Medulla oblongata (tissue), 1 donor: ENCODE measurements around the gene LIMS2.

Experiments used
- DNase-seq: peaks from one replicate; pipeline ENCODE4 v3.0.0-alpha.2; 2015; ENCODE audit errors: extremely low spot score

Gene LIMS2

DNA sequence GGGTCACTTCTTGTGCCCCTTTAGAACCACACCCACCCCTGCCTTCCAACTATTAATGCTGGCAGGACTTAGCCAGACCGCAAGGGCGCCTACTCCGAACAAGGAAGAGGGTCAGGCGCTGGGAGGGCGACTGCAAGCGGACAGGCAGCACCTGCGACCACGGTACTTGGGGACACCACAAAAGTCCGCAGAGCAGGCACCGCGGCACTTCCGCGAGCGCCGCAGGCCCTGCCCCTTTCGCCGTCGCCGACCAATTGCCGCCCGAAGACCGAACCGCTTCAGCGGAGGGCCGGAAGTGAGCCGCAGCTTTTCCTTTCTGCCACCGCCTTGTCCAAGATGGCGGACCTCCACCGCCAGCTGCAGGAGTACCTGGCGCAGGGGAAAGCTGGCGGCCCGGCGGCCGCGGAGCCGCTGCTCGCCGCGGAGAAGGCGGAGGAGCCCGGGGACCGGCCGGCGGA lies 25.9 kb upstream of the LIMS2 start, which contains the start of gene SFT2D3:
Gene SFT2D3 (plus strand): TSS at position 305 of the 458 bp plus-strand sequence. CDS start 32 bp downstream, at position 337.
- DNase-seq, result peak; percentile 92

DNA sequence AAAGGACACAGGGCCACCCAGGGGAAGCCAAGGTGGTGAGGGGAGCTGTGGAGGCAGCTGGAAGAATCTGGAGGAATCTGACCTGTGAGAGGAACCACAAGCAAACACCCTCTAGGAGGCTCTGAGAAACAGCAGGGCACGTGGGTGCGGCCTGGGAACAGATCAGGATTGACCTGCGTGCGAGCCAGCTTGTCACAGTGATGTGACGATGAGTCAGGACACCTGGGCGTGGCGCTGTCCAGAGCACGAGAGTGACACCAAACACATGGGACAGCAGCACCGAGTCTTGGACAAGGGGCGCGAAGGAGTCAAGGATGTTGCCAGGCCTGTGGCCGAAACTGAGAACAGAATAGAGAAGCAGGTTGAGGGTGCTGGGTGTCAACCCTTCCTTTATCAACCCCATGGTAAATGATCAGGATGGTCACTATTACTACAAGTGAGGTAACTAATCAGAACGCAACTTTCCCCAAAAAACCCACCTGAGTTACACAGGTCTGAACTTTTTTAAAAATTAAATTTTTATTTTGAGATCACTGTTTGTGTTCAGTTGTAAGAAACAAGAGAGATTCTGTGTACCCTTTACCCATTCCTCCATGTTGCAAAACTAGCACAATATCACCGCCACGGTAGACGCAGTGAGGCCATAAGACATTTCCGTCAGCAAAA lies 25.3 kb upstream of the LIMS2 start:
- DNase-seq, result peak; percentile 67

DNA sequence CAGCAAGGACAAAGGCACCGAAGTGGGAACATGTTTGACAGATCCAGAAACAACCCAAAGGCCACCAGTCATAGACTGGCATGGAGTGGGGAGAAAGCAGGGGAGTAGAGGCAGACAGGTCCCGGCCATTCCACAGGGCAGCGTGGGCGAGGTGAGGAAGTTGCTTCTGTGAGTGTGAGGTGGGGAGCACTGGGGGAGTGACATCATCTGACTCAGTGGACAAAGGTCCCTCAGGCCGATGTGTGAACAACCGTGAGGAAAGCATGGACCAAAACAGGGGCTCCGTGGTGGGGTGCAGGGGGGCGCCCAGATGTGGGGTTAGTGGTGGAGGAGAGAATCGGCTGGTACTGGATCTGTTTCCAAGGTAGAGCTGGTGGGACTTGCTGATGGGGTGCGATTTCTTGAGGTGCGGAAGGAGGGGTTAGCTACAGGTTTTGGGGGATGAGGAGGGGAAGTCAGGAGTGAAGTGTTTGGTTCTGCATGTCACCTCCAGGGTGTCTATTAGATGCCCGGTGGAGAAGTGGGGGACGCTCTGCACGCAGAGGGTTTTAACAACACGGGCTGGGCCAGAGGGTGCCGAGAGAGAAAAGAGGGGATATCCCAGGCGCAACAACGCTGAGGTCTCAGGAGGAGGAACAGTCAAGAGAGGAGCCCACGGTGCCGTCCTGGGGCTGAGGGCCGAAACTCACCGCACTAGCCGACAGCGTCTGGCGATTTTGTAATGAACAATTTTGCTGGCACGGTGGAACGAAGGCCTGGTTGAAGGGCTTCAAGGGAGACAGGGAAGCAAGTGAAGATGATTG lies 23.4 kb upstream of the LIMS2 start:
- DNase-seq, result no peak

DNA sequence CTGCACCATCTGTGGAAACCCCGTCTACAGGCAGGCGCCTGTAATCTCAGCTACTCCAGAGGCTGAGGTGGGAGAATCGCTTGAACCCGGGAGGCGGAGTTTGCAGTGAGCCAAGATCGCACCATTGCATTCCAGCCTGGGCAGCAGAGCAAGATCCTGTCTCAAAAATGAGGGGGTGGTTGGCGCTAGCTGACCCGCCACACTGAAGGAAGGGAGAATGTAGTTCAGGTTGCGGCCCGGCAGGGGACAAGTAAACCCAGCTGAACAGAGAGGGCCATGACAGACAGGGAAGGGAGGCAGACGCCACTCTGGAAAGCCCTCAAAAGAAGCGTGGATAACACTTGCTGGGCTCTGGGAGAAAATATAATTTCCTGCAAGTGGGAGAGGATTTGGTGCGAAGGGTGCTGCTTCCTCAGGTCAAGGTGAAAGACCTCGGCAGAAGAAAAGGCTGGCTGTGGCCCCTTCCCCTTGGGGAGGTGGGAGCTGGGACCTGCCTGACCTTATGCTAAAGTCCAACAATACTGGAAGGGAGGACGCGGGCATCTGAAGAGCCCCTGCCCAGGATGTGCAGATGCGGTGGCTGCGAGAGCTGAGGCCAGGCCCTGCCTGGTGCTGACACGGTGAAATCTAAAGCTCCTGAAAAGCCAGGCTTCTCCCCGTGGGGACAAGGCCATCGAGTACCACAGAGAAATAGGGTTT lies 22.3 kb upstream of the LIMS2 start:
- no peak for DNase-seq

DNA sequence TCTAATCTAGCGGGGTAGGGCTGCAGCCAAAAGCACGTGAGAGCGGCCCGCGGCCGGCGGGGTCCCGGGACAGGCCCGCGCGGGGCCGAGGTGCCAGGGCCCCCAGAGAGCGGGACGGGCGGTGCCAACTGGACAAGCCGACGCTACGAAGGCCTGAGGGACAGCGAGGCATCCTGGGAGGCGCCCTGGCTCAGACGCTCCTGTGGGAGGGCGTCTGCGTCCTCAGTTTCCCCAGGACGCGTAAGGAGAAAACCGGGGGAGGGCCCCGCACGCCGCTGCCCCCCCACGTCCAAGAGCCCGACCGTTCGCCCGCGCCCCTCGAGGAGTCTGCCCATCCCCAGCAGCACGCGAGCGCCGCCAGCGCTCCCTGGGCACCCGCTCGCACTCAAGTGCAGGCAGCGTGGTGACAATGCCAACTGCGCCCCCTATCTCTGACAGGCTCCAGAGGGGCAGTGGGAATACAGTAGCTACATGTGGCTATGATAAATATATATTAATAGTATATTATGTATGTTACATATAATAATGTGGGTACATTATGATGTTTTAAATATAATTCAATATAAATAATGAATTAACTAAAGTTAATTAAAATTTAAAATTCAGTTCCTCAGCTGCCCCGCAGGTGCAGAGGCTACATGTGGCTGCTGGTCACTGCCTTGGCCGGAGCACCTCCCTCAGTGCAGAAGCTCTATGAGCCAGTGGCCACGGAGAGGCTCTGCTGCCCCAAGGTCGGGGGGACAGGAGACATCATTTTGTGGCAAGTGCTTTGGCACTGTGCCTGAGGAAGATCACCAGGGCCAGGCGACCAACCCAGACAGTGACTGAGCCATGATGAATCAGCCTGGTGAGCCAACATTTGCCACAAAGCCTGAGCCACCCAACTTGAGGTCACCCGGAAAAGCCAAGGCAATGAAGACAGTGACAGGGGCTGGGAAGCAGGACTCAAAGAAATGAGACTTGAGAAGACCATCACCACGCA lies 20.5 kb upstream of the LIMS2 start:
- DNase-seq, result peak; percentile 82

DNA sequence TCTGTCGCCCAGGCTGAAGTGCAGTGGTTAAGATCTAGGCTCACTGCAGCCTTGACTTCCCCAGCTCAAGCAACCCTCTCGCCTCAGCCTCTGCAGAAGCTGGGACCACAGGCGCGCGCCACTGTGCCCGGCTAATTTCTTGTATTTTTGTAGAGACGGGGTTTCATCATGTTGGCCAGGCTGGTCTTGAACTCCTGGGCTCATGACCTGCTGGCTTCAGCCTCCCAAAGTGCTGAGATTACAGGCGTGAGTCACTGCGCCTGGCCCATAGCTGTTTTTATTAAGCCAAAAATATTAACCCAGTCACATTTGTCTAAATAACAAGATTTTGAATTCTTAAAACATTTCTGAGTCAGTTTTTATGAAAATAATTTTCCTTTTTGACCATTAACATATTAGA lies 19.7 kb upstream of the LIMS2 start:
- no peak for DNase-seq

DNA sequence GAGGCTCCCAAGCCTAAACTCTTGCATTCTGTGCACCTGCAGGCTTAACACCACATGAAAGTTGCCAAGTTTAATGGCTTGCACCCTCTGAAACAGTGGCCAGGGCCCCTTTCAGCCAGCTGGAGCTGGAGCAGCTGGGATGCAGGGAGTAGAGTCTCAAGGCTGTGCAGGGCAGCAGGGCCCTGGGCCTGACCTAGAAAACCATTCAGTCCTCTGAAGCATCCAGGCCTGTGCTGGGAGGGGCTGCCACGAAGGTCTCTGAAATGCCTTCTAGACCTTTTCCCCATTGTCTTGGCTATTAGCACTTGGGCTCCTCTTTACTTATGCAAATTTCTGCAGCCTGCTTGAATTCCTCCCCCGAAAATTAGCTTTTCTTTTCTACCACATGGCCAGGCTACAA lies 15.4 kb upstream of the LIMS2 start:
- no peak for DNase-seq

DNA sequence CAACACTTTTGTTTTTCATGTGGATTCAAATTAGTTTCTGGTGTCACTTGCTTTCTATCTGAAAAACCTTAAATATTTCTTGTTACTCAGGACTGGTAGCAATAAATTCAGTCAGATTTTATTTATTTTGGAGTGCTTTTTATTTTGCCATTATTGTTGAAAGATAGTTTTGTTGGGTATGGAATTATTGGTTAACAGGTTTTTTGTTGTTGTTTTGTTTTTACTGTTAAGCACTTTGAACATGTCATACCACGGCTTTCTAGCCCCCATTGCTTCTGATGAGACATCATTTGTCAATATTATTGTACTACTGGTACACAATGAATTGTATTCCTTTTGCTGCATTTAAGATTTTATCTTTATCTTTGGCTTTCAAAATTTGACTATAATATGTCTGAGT lies 13.1 kb upstream of the LIMS2 start:
- no peak for DNase-seq

DNA sequence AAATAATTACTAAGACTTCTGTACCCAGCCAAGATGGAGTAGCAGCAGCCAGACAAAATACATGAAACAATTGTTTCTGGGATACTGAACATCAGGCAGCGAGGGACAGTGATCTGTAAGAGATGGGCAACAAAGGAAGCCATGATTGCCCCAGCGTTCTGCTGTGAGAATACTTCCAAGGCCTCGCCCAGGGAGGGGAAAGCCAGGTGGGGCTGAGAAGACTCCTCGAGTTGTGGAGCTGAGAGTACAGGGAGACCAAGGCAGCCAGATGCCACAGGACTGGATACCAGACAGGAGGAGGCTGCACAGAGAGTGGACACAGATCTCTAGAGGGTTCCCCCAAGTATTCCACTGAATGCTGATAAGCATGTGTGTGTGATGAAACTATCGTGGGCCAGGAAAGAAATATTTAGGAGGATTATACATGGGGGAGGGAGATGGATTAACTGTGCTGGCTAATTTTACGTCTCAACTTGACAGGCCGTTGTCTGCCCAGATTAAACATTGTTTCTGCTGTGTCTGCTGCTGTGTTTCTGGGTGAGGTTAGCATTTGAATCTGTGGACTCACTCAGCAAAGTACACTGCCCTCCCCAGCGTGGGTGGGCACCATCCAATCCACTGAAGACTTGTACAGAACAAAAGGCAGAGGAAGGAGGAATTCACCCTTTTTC lies 10.2 kb upstream of the LIMS2 start:
- no peak for DNase-seq

DNA sequence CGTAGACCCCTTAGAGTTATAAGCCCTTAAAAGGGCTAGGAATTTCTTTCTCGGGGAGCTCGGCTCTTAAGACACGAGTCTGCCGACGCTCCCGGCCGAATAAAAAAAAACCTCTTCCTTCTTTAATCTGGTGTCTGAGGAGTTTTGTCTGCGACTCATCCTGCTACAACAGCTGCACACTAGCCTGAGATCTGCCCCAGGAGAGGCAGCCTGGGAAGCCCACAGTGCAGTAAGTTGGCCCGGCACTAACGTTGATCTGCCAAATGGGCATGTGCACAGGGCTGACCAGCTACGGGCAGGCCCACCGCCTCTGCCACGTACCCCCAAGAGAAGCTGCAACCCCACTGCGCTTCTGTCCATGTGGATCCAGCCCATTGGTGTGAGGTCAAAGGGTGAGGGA lies 8.4 kb upstream of the LIMS2 start:
- DNase-seq, result no peak

DNA sequence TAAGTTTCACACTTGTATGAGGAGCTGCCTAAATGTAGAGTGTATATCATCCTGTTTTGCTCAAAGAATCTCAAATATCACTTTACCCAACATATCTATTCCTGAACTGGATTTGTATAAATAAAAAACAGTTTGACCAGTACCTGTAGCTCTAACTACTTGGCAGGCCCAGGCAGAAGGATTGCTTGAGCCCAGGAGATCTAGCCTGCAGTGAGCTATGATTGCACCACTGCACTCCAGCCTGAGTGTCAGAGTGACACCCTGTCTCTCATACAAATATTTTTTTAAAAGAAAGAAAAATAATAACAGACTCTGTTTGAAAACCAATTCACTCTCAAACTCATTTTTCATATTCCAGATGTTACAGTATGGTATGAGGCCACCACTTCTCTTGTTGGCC lies 7.7 kb upstream of the LIMS2 start:
- DNase-seq, result no peak

DNA sequence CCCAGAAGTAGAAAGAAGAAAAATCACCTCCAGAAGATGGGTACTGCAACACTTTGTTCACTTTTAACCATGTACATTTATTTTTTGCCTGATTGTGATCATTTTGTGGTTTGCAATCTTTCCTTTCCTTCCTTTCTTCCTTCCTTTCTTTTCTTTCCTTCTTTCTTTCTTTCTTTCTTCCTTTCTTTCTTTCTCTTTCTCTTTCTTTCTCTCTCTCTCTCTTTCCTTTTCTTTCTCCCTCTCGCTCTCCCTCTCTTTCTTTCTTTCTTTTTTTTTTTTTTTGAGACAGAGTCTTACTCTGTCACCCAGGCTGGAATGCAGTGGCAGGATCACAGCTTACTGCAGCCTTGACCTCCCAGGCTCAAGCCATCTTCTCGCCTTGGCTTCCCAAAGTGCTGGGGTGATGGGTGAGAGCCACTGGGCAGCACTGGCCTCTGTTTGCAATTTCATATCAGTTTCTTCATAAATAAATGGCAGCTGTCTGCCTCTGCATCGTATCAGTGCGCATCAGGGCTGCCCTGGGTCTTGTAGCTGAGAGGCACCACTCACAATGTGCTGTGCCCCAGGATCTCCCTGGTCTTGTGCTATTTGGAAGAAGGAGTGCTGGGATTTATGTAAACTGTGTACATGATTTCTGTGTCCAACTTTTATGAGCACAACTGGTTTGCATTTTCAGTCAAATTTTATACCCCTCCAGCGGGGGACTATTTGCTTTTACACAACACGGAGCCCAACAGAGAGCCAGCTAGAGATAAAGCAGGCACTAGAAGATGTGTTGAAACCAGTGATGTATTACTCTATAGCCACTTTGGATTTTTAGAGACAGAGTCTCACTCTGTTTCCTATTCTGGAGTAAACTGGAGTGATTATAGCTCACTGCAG lies 6.9 kb upstream of the LIMS2 start:
- no peak for DNase-seq

DNA sequence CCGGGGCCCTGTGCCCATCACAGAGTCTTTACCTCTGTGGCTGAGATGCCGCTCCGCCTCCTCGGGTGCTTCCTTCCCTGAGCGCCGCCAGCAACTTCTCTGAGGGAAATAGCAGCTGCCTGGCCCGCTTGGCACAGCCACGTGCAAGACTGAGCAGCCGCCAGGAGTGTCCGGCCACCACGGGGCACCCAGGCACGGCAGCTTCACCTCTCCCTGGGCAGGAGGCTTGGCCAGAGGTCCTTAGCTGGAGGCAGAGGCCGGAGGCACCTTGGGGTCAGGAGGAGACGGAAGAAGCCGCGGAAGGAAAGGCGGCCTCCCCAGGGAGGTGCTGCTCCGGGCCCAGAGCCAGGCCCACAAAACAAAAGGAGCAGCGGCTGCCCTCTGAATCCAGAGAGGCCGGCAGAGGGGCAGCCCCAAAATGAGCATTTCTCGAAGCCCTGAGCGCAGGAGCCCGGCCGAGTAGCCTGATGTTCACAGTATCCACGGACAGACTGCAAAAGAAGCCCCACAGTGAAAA lies 6.0 kb upstream of the LIMS2 start:
- DNase-seq, result peak; percentile 20

DNA sequence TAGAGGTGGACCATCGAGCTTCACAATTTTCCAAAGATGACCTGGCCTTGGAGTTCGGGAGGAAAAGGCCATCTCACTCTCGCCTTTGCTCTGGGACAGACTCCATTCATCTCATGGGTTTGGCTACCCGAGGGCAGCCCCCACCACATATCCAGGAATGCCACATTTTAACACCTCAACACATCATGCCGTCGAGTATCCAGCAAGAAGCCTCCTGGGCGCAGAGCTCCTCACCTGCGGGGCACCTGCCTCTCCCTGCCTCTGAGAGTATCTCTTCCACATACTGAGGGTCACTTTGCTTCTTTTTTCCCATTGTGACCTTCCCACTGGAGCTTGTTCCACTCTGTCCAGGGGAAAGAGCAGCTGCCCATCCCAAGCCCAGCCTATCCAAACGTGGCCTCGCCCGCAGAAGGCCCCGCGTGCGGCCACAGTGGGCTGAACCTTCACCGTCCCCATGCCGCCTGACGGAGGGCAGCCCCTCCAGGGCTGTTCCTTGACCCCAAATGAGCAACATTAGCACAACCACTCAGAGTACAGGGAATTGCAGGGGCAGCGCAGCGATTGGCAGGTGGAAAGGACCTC lies 5.5 kb upstream of the LIMS2 start:
- no peak for DNase-seq

DNA sequence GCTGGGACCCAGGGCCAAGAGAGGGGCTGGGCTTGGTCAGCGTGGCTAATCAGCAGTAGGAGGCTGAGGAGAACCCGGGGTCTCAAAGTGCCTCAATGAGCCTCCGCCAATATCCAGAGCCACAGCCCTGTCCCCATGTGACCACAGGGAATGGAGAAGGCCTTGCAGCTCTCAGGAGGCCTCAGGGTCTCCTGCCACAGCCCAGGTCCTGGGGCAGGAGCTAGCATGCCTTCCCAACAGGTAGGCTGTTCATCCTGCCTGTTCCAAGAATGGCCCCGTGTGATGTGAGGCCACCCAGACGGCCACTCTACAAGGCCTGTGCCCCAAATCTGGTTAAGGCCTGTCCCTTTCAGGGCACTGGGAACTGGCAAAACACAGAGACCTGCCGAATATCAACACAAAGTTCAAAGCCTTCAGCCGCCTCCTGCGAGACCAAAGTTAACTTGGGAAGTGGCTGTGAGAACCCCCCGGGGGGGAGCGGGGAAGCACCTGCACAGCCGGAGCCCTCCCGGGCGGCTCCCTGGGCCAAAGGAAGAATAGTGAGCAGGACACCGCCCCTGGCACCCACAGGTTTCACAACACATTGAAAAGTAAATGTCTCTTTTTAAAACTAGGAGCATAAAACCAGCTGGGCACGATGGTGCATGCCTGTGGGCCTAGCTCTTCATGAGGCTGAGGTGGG lies 4.5 kb upstream of the LIMS2 start:
- no peak for DNase-seq

DNA sequence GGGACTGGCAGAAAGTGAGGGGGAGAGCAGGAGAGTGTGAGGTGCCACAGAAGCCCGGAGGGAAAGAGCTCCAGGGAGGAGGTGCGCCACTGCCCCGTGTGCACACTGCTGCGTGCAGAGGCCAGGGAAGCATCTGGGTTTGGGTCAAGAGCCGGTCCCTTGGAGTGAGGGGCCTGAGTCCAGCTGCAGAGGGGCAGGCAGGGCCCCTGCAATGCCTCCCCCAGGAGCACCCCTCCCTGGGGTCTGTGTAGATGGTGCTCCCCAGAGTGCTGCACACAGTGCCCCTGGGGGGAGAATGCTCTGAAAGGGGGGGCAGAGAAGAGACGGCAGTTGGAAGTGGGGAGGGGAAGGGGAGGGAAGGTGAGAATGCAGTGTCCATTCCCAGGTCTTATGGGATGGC lies 3.7 kb upstream of the LIMS2 start:
- no peak for DNase-seq

DNA sequence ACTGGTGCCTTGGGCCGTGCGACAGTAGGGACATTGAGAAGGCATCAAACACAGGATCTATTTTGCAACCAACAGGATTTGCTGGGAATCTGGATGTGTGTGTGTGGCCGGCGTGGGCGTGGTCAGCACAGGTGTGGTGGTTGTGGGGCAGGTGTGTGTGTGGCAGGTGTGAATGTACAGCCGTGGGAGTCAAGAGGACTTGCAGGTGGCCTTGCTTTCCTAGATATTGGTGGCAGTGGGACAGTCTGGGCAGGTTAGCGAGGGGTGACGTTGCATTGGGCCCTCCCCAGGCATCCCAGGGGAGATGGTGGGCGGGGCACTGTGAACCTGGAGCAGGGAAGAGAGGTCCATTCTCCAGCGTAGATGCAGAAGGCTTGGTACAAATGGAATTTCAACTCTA lies 3.2 kb upstream of the LIMS2 start:
- no peak for DNase-seq

DNA sequence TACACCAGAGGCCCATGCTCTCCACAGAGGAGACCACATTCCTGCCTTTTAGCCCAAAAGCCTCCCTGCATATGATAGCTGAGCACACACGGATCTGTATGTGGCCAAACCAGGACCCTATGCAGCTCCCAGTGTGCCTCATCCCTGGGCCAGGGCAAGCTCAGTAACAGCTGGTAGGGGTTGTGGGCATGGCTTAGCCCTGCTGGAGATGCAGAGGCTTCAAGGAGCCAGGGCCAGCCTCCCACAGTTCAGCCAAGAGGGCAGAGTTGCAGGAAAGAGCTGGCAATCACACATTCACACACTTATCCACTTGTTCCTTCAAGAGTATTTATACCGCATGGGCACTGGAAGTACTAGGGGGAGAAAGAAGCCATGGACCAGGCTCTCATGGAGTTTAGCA lies 1.6 kb upstream of the LIMS2 start:
- DNase-seq, result no peak
